ENCODE results near the gene NR2E1.

- TF ChIP-seq SMYD3 (CRISPR knock-in tag; IDR thresholded peaks at IDR 0.05): no peak
- TF ChIP-seq POLR2A (IDR thresholded peaks at IDR 0.05; ENCODE audit: insufficient read depth in 1 of 2, low read depth in 2 of 2, low read length in 2 of 2): no peak
- no peak for TF ChIP-seq FOXK1 (CRISPR knock-in tag; IDR thresholded peaks at IDR 0.05; ENCODE audit: borderline replicate concordance, low read depth)
- no peak for TF ChIP-seq ZNF232 (CRISPR knock-in tag; IDR thresholded peaks at IDR 0.05; ENCODE audit: borderline replicate concordance)
- TF ChIP-seq, protein P1, sequence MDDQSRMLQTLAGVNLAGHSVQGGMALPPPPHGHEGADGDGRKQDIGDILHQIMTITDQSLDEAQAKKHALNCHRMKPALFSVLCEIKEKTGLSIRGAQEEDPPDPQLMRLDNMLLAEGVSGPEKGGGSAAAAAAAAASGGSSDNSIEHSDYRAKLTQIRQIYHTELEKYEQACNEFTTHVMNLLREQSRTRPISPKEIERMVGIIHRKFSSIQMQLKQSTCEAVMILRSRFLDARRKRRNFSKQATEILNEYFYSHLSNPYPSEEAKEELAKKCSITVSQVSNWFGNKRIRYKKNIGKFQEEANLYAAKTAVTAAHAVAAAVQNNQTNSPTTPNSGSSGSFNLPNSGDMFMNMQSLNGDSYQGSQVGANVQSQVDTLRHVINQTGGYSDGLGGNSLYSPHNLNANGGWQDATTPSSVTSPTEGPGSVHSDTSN (CRISPR knock-in tag; IDR thresholded peaks at IDR 0.05; ENCODE audit: borderline replicate concordance): no peak
- TF ChIP-seq KMT2A (CRISPR knock-in tag; IDR thresholded peaks at IDR 0.05): no peak
- TF ChIP-seq WIZ (CRISPR knock-in tag; IDR thresholded peaks at IDR 0.05): no peak
- no peak for TF ChIP-seq CEBPB (IDR thresholded peaks at IDR 0.05; ENCODE audit: borderline replicate concordance, low read depth, low read length)
- no peak for TF ChIP-seq PCBP1 (IDR thresholded peaks at IDR 0.05; ENCODE audit: borderline replicate concordance, low read depth, low read length)
These were observed 21.7 kb downstream of the NR2E1 start for GRCh38 chr6:108187519-108187918.
